ENCODE results near the gene CAMTA1. TPM values are rescaled to one million over a fixed set of nuclear protein-coding genes. Genes with fewer than 3 reads are reported as not detected.
"Not testable (repeated sequence)": the region's sequence is repeated elsewhere in the genome, so short reads cannot be mapped to it uniquely, and the experiment has no call there.

CAMTA1 gene
- total and polyA plus RNA-seq, 9 of the 15 experiments (the other 6 are each of a cell fraction or from before 2014, with no cell fraction given) = 43.9 to 161 (median 65.9) TPM

- TF ChIP-seq ZNF143 (CRISPR knock-in tag; IDR thresholded peaks at IDR 0.05) = no peak
- TF ChIP-seq HEY1 (CRISPR knock-in tag; IDR thresholded peaks at IDR 0.05; ENCODE audit: borderline replicate concordance) = no peak
- TF ChIP-seq MYNN (IDR thresholded peaks at IDR 0.05) = peak; percentile 55; the same call in 1 of the 2 replicates
- no peak for TF ChIP-seq MYNN (CRISPR knock-in tag; IDR thresholded peaks at IDR 0.05)
- TF ChIP-seq CEBPG (CRISPR knock-in tag; IDR thresholded peaks at IDR 0.05) = no peak
- TF ChIP-seq CEBPG (tag; conservative IDR thresholded peaks at IDR 0.05 in 1 of 2, IDR thresholded peaks at IDR 0.05 in 1 of 2) = peak in 1 of 2 experiments; percentile 33; a peak in 1 of 4 replicates
Observed at GRCh38 chr1:6738987-6739676, 46.1 kb upstream of the CAMTA1 start (continued).

GRCh38 chr1:6742676-6743188 lies 42.5 kb upstream of the CAMTA1 start:
- in situ Hi-C loops (cut with MboI); H3K36me3 ChIP-seq (ENCODE audit: control insufficient read depth, insufficient read depth, low read length); H3K27ac ChIP-seq (ENCODE audit: extremely low read depth, low read depth, low read length); H3K9ac ChIP-seq (ENCODE audit: insufficient read depth in 1 of 2, low read depth in 2 of 2, low read length in 2 of 2); H4K20me1 ChIP-seq (replicated peaks; ENCODE audit: control insufficient read depth, insufficient read depth, low read length); H3K9me3 ChIP-seq (replicated peaks; ENCODE audit: control insufficient read depth, insufficient read depth, low read depth, low read length); H3K9me1 ChIP-seq (ENCODE audit: control insufficient read depth, insufficient read depth, low read length); CTCF ChIA-PET (ENCODE audit: low intra/inter-chr PET ratio); H3K79me2 ChIP-seq (ENCODE audit: control insufficient read depth, insufficient read depth, low read length); FAIRE-seq; H3K4me3 ChIP-seq; BruUV-seq (replicated peaks); H3K4me2 ChIP-seq (ENCODE audit: insufficient read depth, low read length): not testable (repeated sequence)
- POLR2A ChIA-PET = interaction anchor here (0.9 to 1.1 kb wide), 2 partner anchors 11 to 14 kb away, joined by 4 to 6 read pairs; no protein-coding TSS in a partner anchor
- Histone ChIP-seq H2AFZ (ENCODE audit: low read depth, low read length) (peak overlapping the region; percentile 28; the same call in 1 of the 2 replicates), H3K4me1 (replicated peaks in 1 of 2; ENCODE audit: control insufficient read depth in 2 of 2, insufficient read depth in 2 of 2, low read length in 2 of 2) (peaks cover 9 to 15% of the 10 kb centered on the region in 2 experiments; a peak in 4 of 5 replicates), H3K27me3 (ENCODE audit: control insufficient read depth in 2 of 2, insufficient read depth in 2 of 2, low read length in 2 of 2) (peaks cover 2 to 34% of the 10 kb centered on the region in 2 experiments)
- DNase-seq (ENCODE audit: extremely low read depth in 1 of 4, low spot score in 3 of 4) (peak in 1 of 4 experiments; percentile 27), ATAC-seq (peak; percentile 9; the same call in 1 of the 3 replicates)
- TF ChIP-seq CTBP1 (IDR thresholded peaks at IDR 0.05; ENCODE audit: borderline replicate concordance) = peak; percentile 34; the same call in 1 of the 2 replicates
- intact Hi-C loops (cut with micrococcal nuclease) = loop anchor here (5.0 kb wide), 1 partner anchor 220 kb away; no protein-coding TSS in a partner anchor
- WGBS (ENCODE audit: insufficient coverage, low coverage, missing lambda C conversion rate) = 12% methylated on average over 7 of the region's 7 CpGs
